OCI-LY3 (cell line): ENCODE measurements around the gene DLGAP4.

Experiments used
- CTCF ChIP-seq: fragments of 200-600, 300-600 bp; sonication (generic); IDR thresholded peaks from 2 replicates; pipeline ENCODE4 v1.5.1; 2014; ENCODE audit warnings: antibody characterized with exemption, low read length, low read depth
- EZH2phosphoT487 ChIP-seq: fragments of 200-600 bp; shearing (Covaris generic); IDR thresholded peaks from 2 replicates; pipeline ENCODE4 v1.6.1; 2018; ENCODE audit warnings: antibody characterized with exemption, mixed run types, low read depth

- TF ChIP-seq CTCF = no peak
- TF ChIP-seq EZH2phosphoT487 = no peak
Measured at GRCh38 chr20:36279776-36280175, 26.4 kb upstream of the DLGAP4 start.
